H9 (cell line): ENCODE data around the gene ZFAND3. TPM values are rescaled to one million over a fixed set of nuclear protein-coding genes. Genes with fewer than 3 reads are reported as not detected.

Experiments used
- DNase-seq: peaks from one replicate; pipeline ENCODE4 v3.0.0-alpha.2; 2017
- H2AFZ ChIP-seq: one replicate; pipeline ENCODE4 v1.6.1; 2013; ENCODE audit warnings: mild to moderate bottlenecking, low read length, control low read depth, moderate library complexity
- H2AK5ac ChIP-seq: 2 replicates; pipeline ENCODE4 v1.6.1; 2013; ENCODE audit warnings: low read length, control low read depth, mixed read lengths; ENCODE audit not compliant: insufficient read length
- H2BK120ac ChIP-seq: one replicate; pipeline ENCODE4 v1.6.1; 2013; ENCODE audit warnings: low read depth, mild to moderate bottlenecking, low read length, control low read depth, inconsistent platforms; ENCODE audit not compliant: poor library complexity, severe bottlenecking
- H2BK12ac ChIP-seq: 2 replicates; pipeline ENCODE4 v1.6.1; 2013; ENCODE audit warnings: low read length, control low read depth, mixed read lengths, low read depth; ENCODE audit not compliant: insufficient read length
- H2BK15ac ChIP-seq: 2 replicates; pipeline ENCODE4 v1.6.1; 2013; ENCODE audit warnings: low read depth, low read length, control low read depth
- H2BK20ac ChIP-seq: one replicate; pipeline ENCODE4 v1.6.1; 2013; ENCODE audit warnings: low read depth, mild to moderate bottlenecking, low read length, control low read depth, inconsistent platforms; ENCODE audit not compliant: poor library complexity, severe bottlenecking
- H2BK5ac ChIP-seq: 2 replicates; pipeline ENCODE4 v1.6.1; 2013; ENCODE audit warnings: low read length, control low read depth, mixed read lengths; ENCODE audit not compliant: insufficient read length
- H3K14ac ChIP-seq: 2 replicates; pipeline ENCODE4 v1.6.1; 2013; ENCODE audit warnings: low read length, control low read depth; ENCODE audit not compliant: insufficient read depth
- H3K18ac ChIP-seq: 2 replicates; pipeline ENCODE4 v1.6.1; 2013; ENCODE audit warnings: low read depth, mild to moderate bottlenecking, mixed read lengths, low read length, control low read depth; ENCODE audit not compliant: insufficient read length
- H3K23ac ChIP-seq: 2 replicates; pipeline ENCODE4 v1.6.1; 2013; ENCODE audit warnings: low read length, control low read depth, mixed read lengths, low read depth; ENCODE audit not compliant: insufficient read length
- H3K23me2 ChIP-seq: 2 replicates; pipeline ENCODE4 v1.6.1; 2013; ENCODE audit warnings: low read depth, mild to moderate bottlenecking, mixed read lengths, low read length, control low read depth; ENCODE audit not compliant: insufficient read length, poor library complexity, severe bottlenecking
- H3K27ac ChIP-seq: 2 replicates; pipeline ENCODE4 v1.5.1; 2013; ENCODE audit warnings: low read length, control low read depth, mixed read lengths, low read depth; ENCODE audit not compliant: insufficient read length
- H3K27me3 ChIP-seq: 2 replicates; pipeline ENCODE4 v1.6.1; 2013; ENCODE audit warnings: low read length, control low read depth, inconsistent platforms; ENCODE audit not compliant: insufficient read depth
- H3K4ac ChIP-seq: 2 replicates; pipeline ENCODE4 v1.6.1; 2013; ENCODE audit warnings: low read depth, mild to moderate bottlenecking, control low read depth, inconsistent platforms, low read length, moderate library complexity
- H3K4me1 ChIP-seq: 2 replicates; pipeline ENCODE4 v1.6.1; 2013; ENCODE audit warnings: low read length, control low read depth, inconsistent platforms; ENCODE audit not compliant: insufficient read depth
- H3K4me2 ChIP-seq: 2 replicates; pipeline ENCODE4 v1.6.1; 2013; ENCODE audit warnings: low read length, control low read depth, mixed read lengths; ENCODE audit not compliant: insufficient read length, insufficient read depth
- H3K56ac ChIP-seq: 2 replicates; pipeline ENCODE4 v1.6.1; 2013; ENCODE audit warnings: low read depth, mild to moderate bottlenecking, mixed read lengths, low read length, control low read depth; ENCODE audit not compliant: insufficient read length
- H3K79me1 ChIP-seq: 2 replicates; pipeline ENCODE4 v1.6.1; 2013; ENCODE audit warnings: low read depth, mild to moderate bottlenecking, moderate library complexity, low read length, control low read depth, inconsistent platforms; ENCODE audit not compliant: insufficient read depth, poor library complexity, severe bottlenecking
- H3K79me2 ChIP-seq: 2 replicates; pipeline ENCODE4 v1.6.1; 2013; ENCODE audit warnings: low read length, control low read depth, inconsistent platforms; ENCODE audit not compliant: insufficient read depth
- H3K9ac ChIP-seq: 2 replicates; pipeline ENCODE4 v1.6.1; 2013; ENCODE audit warnings: low read length, control low read depth, mixed read lengths; ENCODE audit not compliant: insufficient read length; ENCODE audit errors: extremely low read depth
- H3K9me3 ChIP-seq: one replicate; pipeline ENCODE4 v1.6.1; 2013; ENCODE audit warnings: low read depth, low read length, inconsistent platforms; ENCODE audit not compliant: control insufficient read depth
- H3T11ph ChIP-seq: one replicate; pipeline ENCODE4 v1.6.1; 2013; ENCODE audit warnings: mild to moderate bottlenecking, low read length, control low read depth, inconsistent platforms
- H4K20me1 ChIP-seq: one replicate; pipeline ENCODE4 v1.6.1; 2013; ENCODE audit not compliant: control insufficient read depth, insufficient read length, insufficient read depth
- H4K5ac ChIP-seq: 2 replicates; pipeline ENCODE4 v1.6.1; 2013; ENCODE audit warnings: low read depth, mild to moderate bottlenecking, mixed read lengths, low read length, control low read depth; ENCODE audit not compliant: insufficient read length
- H4K8ac ChIP-seq: replicated peaks from 2 replicates; pipeline ENCODE4 v1.6.1; 2013; ENCODE audit warnings: low read length, control low read depth, mixed read lengths, low read depth; ENCODE audit not compliant: insufficient read length
- H4K91ac ChIP-seq: 2 replicates; pipeline ENCODE4 v1.6.1; 2013; ENCODE audit warnings: low read depth, mild to moderate bottlenecking, moderate library complexity, mixed read lengths, low read length, control low read depth; ENCODE audit not compliant: insufficient read length
- H3K27ac Mint-ChIP-seq, 3 experiments: 2 replicates in 2 of 3; 3 replicates in 1 of 3; pipeline ENCODE4 v1.8.0; 2020 to 2021; ENCODE audit warnings: mixed read lengths in 3 of 3, mild to moderate bottlenecking in 1 of 3, moderate library complexity in 1 of 3
- H3K27me3 Mint-ChIP-seq: 2 replicates; pipeline ENCODE4 v1.8.0; 2021; ENCODE audit warnings: low read depth, mild to moderate bottlenecking, moderate library complexity, mixed read lengths
- H3K36me3 Mint-ChIP-seq, 3 experiments: 2 replicates in 2 of 3; 3 replicates in 1 of 3; pipeline ENCODE4 v1.8.0; 2020 to 2021; ENCODE audit warnings: low read depth in 3 of 3, mixed read lengths in 3 of 3; ENCODE audit not compliant: insufficient read depth in 1 of 3
- H3K4me1 Mint-ChIP-seq, 2 experiments: 2 replicates each; pipeline ENCODE4 v1.8.0; 2020; ENCODE audit warnings: mixed read lengths in 2 of 2
- H3K4me3 Mint-ChIP-seq, 2 experiments: 2 replicates in 1 of 2; 3 replicates in 1 of 2; pipeline ENCODE4 v1.8.0; 2020 to 2021; ENCODE audit warnings: mild to moderate bottlenecking in 2 of 2, mixed read lengths in 2 of 2, moderate library complexity in 1 of 2
- H3K9me3 Mint-ChIP-seq, 2 experiments: 2 replicates in 1 of 2; 3 replicates in 1 of 2; pipeline ENCODE4 v1.8.0; 2020; ENCODE audit warnings: mild to moderate bottlenecking in 2 of 2, mixed read lengths in 2 of 2, moderate library complexity in 1 of 2
- WGBS: extraction: QIAGEN DNeasy Blood & Tissue Kit; methylation state at CpG from one replicate; pipeline ENCODE4 v1.1.7; 2013; ENCODE audit warnings: missing lambda C conversion rate, low lambda C conversion rate, mixed read lengths; ENCODE audit not compliant: insufficient read length; ENCODE audit errors: extremely low coverage; 5-methylcytosine and 5-hydroxymethylcytosine counted together
- total RNA-seq: library from RNA; stranded (reverse); gene quantifications from 2 replicates; pipeline ENCODE4 v1.2.1, GENCODE V29; 2021
- TF ChIP-seq, protein P1 (sequence below): fragments of 200-600 bp; sonication (generic); conservative IDR thresholded peaks from 3 replicates; pipeline ENCODE4 v1.8.0; 2021; ENCODE audit warnings: antibody characterized with exemption, mild to moderate bottlenecking

ZFAND3 gene
- total RNA-seq, 1 experiment from 2014 or later = 57.7 TPM

DNA sequence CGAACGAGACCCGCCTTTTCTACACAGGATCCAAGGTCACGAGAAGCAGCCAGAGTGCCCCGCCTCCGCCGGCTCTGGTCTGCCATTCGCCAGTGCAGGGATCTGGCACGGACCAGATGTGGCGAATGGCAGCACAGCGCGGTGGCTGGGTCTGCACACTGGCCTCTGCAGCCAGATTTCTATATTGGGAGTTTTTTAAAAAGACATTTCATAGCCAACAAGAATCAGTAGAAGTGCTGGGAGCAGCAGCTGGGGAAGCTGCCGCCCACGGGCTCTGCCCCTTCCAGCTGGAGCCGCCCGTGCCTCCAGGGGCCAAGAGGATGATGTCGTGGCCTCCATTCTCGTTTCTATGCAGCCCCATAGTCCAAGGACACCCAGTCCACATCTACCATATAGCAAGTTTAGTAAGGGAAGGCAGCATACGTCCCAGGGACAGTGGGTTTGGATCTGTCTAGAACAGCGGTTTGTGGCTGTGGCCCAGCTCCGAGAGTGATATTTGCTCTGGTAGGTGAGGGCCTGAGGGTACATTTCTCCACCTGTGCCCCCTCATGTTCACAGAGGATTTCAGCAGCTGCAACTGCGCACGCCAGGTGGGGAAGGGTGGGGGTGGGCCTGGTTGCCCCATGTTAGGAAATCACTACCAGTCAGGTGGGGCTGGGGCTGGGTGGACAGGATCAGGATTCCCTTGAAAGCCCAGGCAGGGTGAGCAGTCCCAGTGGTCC is 333.7 kb downstream of the ZFAND3 start:
- Histone ChIP-seq H2BK20ac (no peak overlapping the region), H4K8ac (no peak overlapping the region), H3K9me3 (no peaks in the 10 kb centered on the region), H3K27me3 (no peaks in the 10 kb centered on the region), H3K79me2 (no peaks in the 10 kb centered on the region), H2BK120ac (no peak overlapping the region), H3K18ac (no peak overlapping the region), H3K27ac (no peak overlapping the region), H3T11ph (no peak overlapping the region), H3K14ac (no peak overlapping the region), H3K4me2 (no peak overlapping the region), H3K56ac (no peak overlapping the region), H2BK15ac (no peak overlapping the region), H2AFZ (no peak overlapping the region), H4K5ac (no peak overlapping the region), H3K23ac (no peak overlapping the region), H2AK5ac (no peak overlapping the region), H3K9ac (no peak overlapping the region), H4K20me1 (no peaks in the 10 kb centered on the region), H4K91ac (no peak overlapping the region), H2BK5ac (no peak overlapping the region), H2BK12ac (no peak overlapping the region), H3K4ac (no peak overlapping the region), H3K4me1 (no peaks in the 10 kb centered on the region), H3K79me1 (no peaks in the 10 kb centered on the region), H3K23me2 (no peaks in the 10 kb centered on the region)
- H3K27ac Mint-ChIP-seq = peak overlapping the region in 1 of 3 experiments; percentile 82; a peak in 2 of 7 replicates
- WGBS = no CpG with 5 or more reads among the region's 23 CpGs
- TF ChIP-seq, protein P1, sequence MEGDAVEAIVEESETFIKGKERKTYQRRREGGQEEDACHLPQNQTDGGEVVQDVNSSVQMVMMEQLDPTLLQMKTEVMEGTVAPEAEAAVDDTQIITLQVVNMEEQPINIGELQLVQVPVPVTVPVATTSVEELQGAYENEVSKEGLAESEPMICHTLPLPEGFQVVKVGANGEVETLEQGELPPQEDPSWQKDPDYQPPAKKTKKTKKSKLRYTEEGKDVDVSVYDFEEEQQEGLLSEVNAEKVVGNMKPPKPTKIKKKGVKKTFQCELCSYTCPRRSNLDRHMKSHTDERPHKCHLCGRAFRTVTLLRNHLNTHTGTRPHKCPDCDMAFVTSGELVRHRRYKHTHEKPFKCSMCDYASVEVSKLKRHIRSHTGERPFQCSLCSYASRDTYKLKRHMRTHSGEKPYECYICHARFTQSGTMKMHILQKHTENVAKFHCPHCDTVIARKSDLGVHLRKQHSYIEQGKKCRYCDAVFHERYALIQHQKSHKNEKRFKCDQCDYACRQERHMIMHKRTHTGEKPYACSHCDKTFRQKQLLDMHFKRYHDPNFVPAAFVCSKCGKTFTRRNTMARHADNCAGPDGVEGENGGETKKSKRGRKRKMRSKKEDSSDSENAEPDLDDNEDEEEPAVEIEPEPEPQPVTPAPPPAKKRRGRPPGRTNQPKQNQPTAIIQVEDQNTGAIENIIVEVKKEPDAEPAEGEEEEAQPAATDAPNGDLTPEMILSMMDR = no peak
- no peaks in the 10 kb centered on the region for H3K27me3 Mint-ChIP-seq
- H3K36me3 Mint-ChIP-seq = peaks cover 0 to 7% (median 0%) of the 10 kb centered on the region in 3 experiments; a peak in 2 of 7 replicates
- peaks cover 20 to 28% of the 10 kb centered on the region in 2 experiments for H3K4me1 Mint-ChIP-seq
- DNase-seq = no peak
- H3K4me3 Mint-ChIP-seq = no peak overlapping the region
- no peaks in the 10 kb centered on the region for H3K9me3 Mint-ChIP-seq
